Activated CD4-positive, alpha-beta T cell treated with anti-CD3 and anti-CD28 coated beads for 36 hours (primary cell): ENCODE data around the gene MGME1. TPM values are rescaled to one million over a fixed set of nuclear protein-coding genes. Genes with fewer than 3 reads are reported as not detected.
"Not testable (repeated sequence)": the region's sequence is repeated elsewhere in the genome, so short reads cannot be mapped to it uniquely, and the experiment has no call there.

ENCODE experiments used
- ATAC-seq: fragments of 200-7000 bp; cut with Tn5 transposase; one replicate; pipeline ENCODE4 v1.10.0; 2021; ENCODE audit warnings: mild to moderate bottlenecking, moderate library complexity
- CTCF ChIA-PET: fragments of 350-600 bp; sonication (Branson Sonifier 250); formaldehyde crosslinking; loops from one replicate; lab custom pipeline; 2021; ENCODE audit warnings: antibody characterized with exemption; lab: Charles Lee
- POLR2A ChIA-PET: fragments of 350-600 bp; sonication (Branson Sonifier 250); formaldehyde crosslinking; loops from one replicate; lab custom pipeline; 2021; ENCODE audit warnings: antibody characterized with exemption, inconsistent platforms; lab: Charles Lee
- DNase-seq: peaks from one replicate; pipeline ENCODE4 v3.0.0-alpha.2; 2020
- H3K27ac Mint-ChIP-seq: one replicate; pipeline ENCODE4 v1.8.0; 2021; ENCODE audit warnings: mixed read lengths
- H3K27me3 Mint-ChIP-seq: one replicate; pipeline ENCODE4 v1.8.0; 2021; ENCODE audit warnings: mixed read lengths
- H3K36me3 Mint-ChIP-seq: one replicate; pipeline ENCODE4 v1.8.0; 2021; ENCODE audit warnings: low read depth, mixed read lengths
- H3K4me1 Mint-ChIP-seq: one replicate; pipeline ENCODE4 v1.8.0; 2021; ENCODE audit warnings: mixed read lengths
- H3K4me3 Mint-ChIP-seq: one replicate; pipeline ENCODE4 v1.8.0; 2021; ENCODE audit warnings: mild to moderate bottlenecking, moderate library complexity, mixed read lengths
- H3K9me3 Mint-ChIP-seq: one replicate; pipeline ENCODE4 v1.8.0; 2021; ENCODE audit warnings: low read depth, mixed read lengths
- intact Hi-C, 2 experiments: fragments of 100-400 bp; cut with DNase I in 1 of 2; cut with micrococcal nuclease in 1 of 2; formaldehyde crosslinking; loops; one replicate each; pipeline versions ENCODE4 v1.14.2 to v1.15.1; 2022 to 2024; cut with DNase I, micrococcal nuclease
- total RNA-seq, 2 experiments: library from RNA; stranded (reverse); gene quantifications; one replicate each; pipeline ENCODE4 v1.2.3, GENCODE V29; 2021

Gene MGME1
- total RNA-seq, 2 experiments from 2014 or later, result 24.1 to 29.7 TPM

- H3K36me3 Mint-ChIP-seq, result peaks cover 91% of the 10 kb centered on the region
- POLR2A ChIA-PET, result no interaction called here
Measured at GRCh38 chr20:17952692-17953684, 15.8 kb upstream of the MGME1 start.

DNA sequence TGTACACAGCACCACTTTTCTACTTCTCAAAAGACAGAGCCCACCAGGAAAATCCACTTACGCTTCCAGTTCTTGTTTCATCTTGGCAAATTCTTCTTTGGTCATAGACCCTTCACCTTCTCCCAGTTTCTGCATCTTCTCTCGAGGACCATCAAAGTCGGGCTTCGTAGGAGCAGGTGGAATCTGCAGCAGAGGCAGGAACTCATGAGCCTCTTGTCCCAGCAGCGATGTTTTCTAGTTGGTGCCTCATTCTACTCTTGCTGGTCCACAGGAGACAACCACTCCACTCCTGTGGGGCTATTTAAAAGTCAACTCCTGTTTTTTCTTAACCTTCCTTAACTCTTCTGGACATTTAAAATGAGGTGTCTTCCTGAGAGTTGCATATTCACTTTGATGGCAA lies 14.9 kb upstream of the MGME1 start:
- ChIA-PET POLR2A (no interaction called here), CTCF (interaction anchor here (0.9 to 1.5 kb wide), 3 partner anchors 9 to 19 kb away, joined by 3 read pairs; no protein-coding TSS in a partner anchor)
- no peak overlapping the region for H3K27ac Mint-ChIP-seq
- DNase-seq (no peak), ATAC-seq (no peak)
- no peak overlapping the region for H3K4me3 Mint-ChIP-seq
- H3K4me1 Mint-ChIP-seq, result peaks cover 34% of the 10 kb centered on the region
- intact Hi-C loops, result no loop called here
- peaks cover 85% of the 10 kb centered on the region for H3K36me3 Mint-ChIP-seq
- H3K9me3 Mint-ChIP-seq, result no peaks in the 10 kb centered on the region
- H3K27me3 Mint-ChIP-seq, result no peaks in the 10 kb centered on the region

More at GRCh38 chr20:17952692-17953684, 15.8 kb upstream of the MGME1 start:
- CTCF ChIA-PET, result interaction anchor here (0.6 to 1.5 kb wide), 6 partner anchors 11 to 271 kb away, joined by 3 to 5 read pairs (median 3); partner anchors contain the start of gene RRBP1
- intact Hi-C loops, result no loop called here
- H3K4me1 Mint-ChIP-seq, result peaks cover 24% of the 10 kb centered on the region
- DNase-seq, result no peak
- no peak overlapping the region for H3K4me3 Mint-ChIP-seq
- H3K27ac Mint-ChIP-seq, result peak overlapping the region; percentile 47
- ATAC-seq, result no peak
- no peaks in the 10 kb centered on the region for H3K27me3 Mint-ChIP-seq
- H3K9me3 Mint-ChIP-seq, result no peaks in the 10 kb centered on the region

- Mint-ChIP-seq H3K4me3 (no peak overlapping the region), H3K9me3 (no peaks in the 10 kb centered on the region), H3K27me3 (no peaks in the 10 kb centered on the region), H3K36me3 (peaks cover 81% of the 10 kb centered on the region), H3K27ac (peak overlapping the region; percentile 48), H3K4me1 (peaks cover 47% of the 10 kb centered on the region)
- no peak for DNase-seq
- POLR2A ChIA-PET, result interaction anchor here (1.0 to 1.2 kb wide), 2 partner anchors 10 to 21 kb away, joined by 5 read pairs; no protein-coding TSS in a partner anchor
- intact Hi-C loops, result loop anchor here in 1 of 2 experiments (1.0 to 5.0 kb wide), 2 partner anchors 8 to 37 kb away; no protein-coding TSS in a partner anchor
- no peak for ATAC-seq
- CTCF ChIA-PET, result interaction anchor here (1.1 to 1.8 kb wide), 3 partner anchors 9 to 16 kb away, joined by 3 to 6 read pairs (median 3); partner anchors contain the start of genes MGME1 and SNX5
Measured at GRCh38 chr20:17955302-17955701, 13.5 kb upstream of the MGME1 start.

GRCh38 chr20:17956099-17956685 lies 12.6 kb upstream of the MGME1 start:
- ChIA-PET CTCF (interaction anchor here (0.6 to 1.8 kb wide), 6 partner anchors 8 to 397 kb away, joined by 3 to 6 read pairs (median 4); partner anchors contain the start of genes MGME1 and SNX5), POLR2A (interaction anchor here (1.2 kb wide), 1 partner anchor 20 kb away, joined by 5 read pairs; no protein-coding TSS in a partner anchor)
- Mint-ChIP-seq H3K27ac (no peak overlapping the region), H3K4me3 (no peak overlapping the region), H3K4me1 (peaks cover 55% of the 10 kb centered on the region), H3K9me3 (no peaks in the 10 kb centered on the region), H3K36me3 (peaks cover 77% of the 10 kb centered on the region), H3K27me3 (no peaks in the 10 kb centered on the region)
- ATAC-seq (no peak), DNase-seq (no peak)
- intact Hi-C loops, result loop anchor here in 1 of 2 experiments (5.0 kb wide), 1 partner anchor 36 kb away; no protein-coding TSS in a partner anchor

- Mint-ChIP-seq H3K4me3 (no peak overlapping the region), H3K27me3 (no peaks in the 10 kb centered on the region), H3K36me3 (peaks cover 74% of the 10 kb centered on the region), H3K4me1 (peaks cover 70% of the 10 kb centered on the region), H3K27ac (peak overlapping the region; percentile 60), H3K9me3 (no peaks in the 10 kb centered on the region)
- ATAC-seq (no peak), DNase-seq (no peak)
- intact Hi-C loops, result loop anchor here in 1 of 2 experiments (5.0 kb wide), 1 partner anchor 35 kb away; no protein-coding TSS in a partner anchor
- CTCF ChIA-PET, result interaction anchor here (0.8 to 1.9 kb wide), 6 partner anchors 10 to 347 kb away, joined by 3 to 12 read pairs (median 4); partner anchors contain the start of gene RRBP1
- POLR2A ChIA-PET, result no interaction called here
Measured at GRCh38 chr20:17957505-17958363, 11.1 kb upstream of the MGME1 start.

- intact Hi-C loops, result loop anchor here (1.0 to 5.0 kb wide), 2 partner anchors 10 to 34 kb away; partner anchors contain the start of gene SNX5 (in 1 of the 2)
- DNase-seq (no peak), ATAC-seq (no peak)
- no peaks in the 10 kb centered on the region for H3K27me3 Mint-ChIP-seq
- CTCF ChIA-PET, result interaction anchor here (0.7 to 1.9 kb wide), 7 partner anchors 9 to 348 kb away, joined by 3 to 12 read pairs (median 4); partner anchors contain the start of gene RRBP1
- peaks cover 78% of the 10 kb centered on the region for H3K4me1 Mint-ChIP-seq
- H3K27ac Mint-ChIP-seq, result peak overlapping the region; percentile 78
- H3K4me3 Mint-ChIP-seq, result no peak overlapping the region
- H3K9me3 Mint-ChIP-seq, result no peaks in the 10 kb centered on the region
- H3K36me3 Mint-ChIP-seq, result peaks cover 74% of the 10 kb centered on the region
- POLR2A ChIA-PET, result interaction anchor here (1.0 kb wide), 1 partner anchor 11 kb away, joined by 3 read pairs; no protein-coding TSS in a partner anchor
Measured at GRCh38 chr20:17958373-17959256, 10.2 kb upstream of the MGME1 start.

- DNase-seq, result no peak
- Mint-ChIP-seq H3K4me1 (peaks cover 85% of the 10 kb centered on the region), H3K4me3 (no peak overlapping the region), H3K36me3 (peaks cover 74% of the 10 kb centered on the region), H3K27ac (peak overlapping the region; percentile 78), H3K27me3 (no peaks in the 10 kb centered on the region), H3K9me3 (no peaks in the 10 kb centered on the region)
- peak; percentile 37 for ATAC-seq
- ChIA-PET CTCF (interaction anchor here (1.1 to 1.9 kb wide), 4 partner anchors 9 to 277 kb away, joined by 4 to 12 read pairs (median 4); partner anchors contain the start of gene RRBP1), POLR2A (interaction anchor here (1.0 kb wide), 1 partner anchor 10 kb away, joined by 3 read pairs; no protein-coding TSS in a partner anchor)
- intact Hi-C loops, result loop anchor here (1.0 to 5.0 kb wide), 2 partner anchors 9 to 33 kb away; partner anchors contain the start of gene SNX5 (in 1 of the 2)
Measured at GRCh38 chr20:17959257-17959627, 9.6 kb upstream of the MGME1 start.

- DNase-seq, ATAC-seq, H3K9me3 Mint-ChIP-seq, H3K27me3 Mint-ChIP-seq: not testable (repeated sequence)
- Mint-ChIP-seq H3K4me3 (peak overlapping the region; percentile 2), H3K4me1 (peaks cover 87% of the 10 kb centered on the region), H3K27ac (peak overlapping the region; percentile 28), H3K36me3 (peaks cover 72% of the 10 kb centered on the region)
- CTCF ChIA-PET, result interaction anchor here (1.2 kb wide), 1 partner anchor 278 kb away, joined by 3 read pairs; the partner anchor contains the start of gene RRBP1
- intact Hi-C loops, result loop anchor here in 1 of 2 experiments (10.0 kb wide), 1 partner anchor 604 kb away; the partner anchor contains the start of gene SMIM26
- POLR2A ChIA-PET, result interaction anchor here (0.6 to 0.7 kb wide), 2 partner anchors 14 to 329 kb away, joined by 3 read pairs; no protein-coding TSS in a partner anchor
Measured at GRCh38 chr20:17960400-17960885, 8.4 kb upstream of the MGME1 start.
